Endothelial cell of umbilical vein (primary cell): ENCODE measurements around the gene DSE. TPM values are rescaled to one million over a fixed set of nuclear protein-coding genes. Genes with fewer than 3 reads are reported as not detected.

Experiments
- BruUV-seq: library from RNA; stranded (reverse); fragments of 400-500 nt; replicated peaks from 2 replicates; lab custom pipeline; 2021; lab: Mats Ljungman, UMichigan
- CTCF ChIA-PET: fragments of 300-600, 350-600 bp; sonication (Branson Sonifier 250); formaldehyde crosslinking; loops from one replicate; lab custom pipeline; 2021; ENCODE audit warnings: antibody characterized with exemption, inconsistent platforms; lab: Charles Lee
- POLR2A ChIA-PET: fragments of 300-600, 350-600 bp; sonication (Branson Sonifier 250); formaldehyde crosslinking; loops from one replicate; lab custom pipeline; 2021; ENCODE audit warnings: antibody characterized with exemption, inconsistent platforms; lab: Charles Lee
- DNase-seq: peaks from one replicate; pipeline ENCODE4 v3.0.0-alpha.2; 2011; ENCODE audit warnings: low read depth, low spot score
- FAIRE-seq: peaks from 2 replicates; lab custom pipeline; 2011; peaks lifted over from hg19 to GRCh38; lab: Jason Lieb, UNC
- H2AFZ ChIP-seq: 2 replicates; pipeline ENCODE4 v1.6.0; 2012; ENCODE audit warnings: low read depth, low read length, control low read depth, inconsistent platforms
- H3K27ac ChIP-seq: 2 replicates; pipeline ENCODE4 v1.5.1; 2011; ENCODE audit warnings: low read depth, mild to moderate bottlenecking, control low read depth, low read length, moderate library complexity; ENCODE audit not compliant: insufficient read depth
- H3K27me3 ChIP-seq, 2 experiments: 2 replicates each; pipeline versions ENCODE4 v1.6.0 to v1.6.1; 2011; ENCODE audit warnings: low read length in 2 of 2, mixed read lengths in 1 of 2; ENCODE audit not compliant: control insufficient read depth in 2 of 2, insufficient read depth in 2 of 2
- H3K36me3 ChIP-seq, 2 experiments: 2 replicates in 1 of 2; 3 replicates in 1 of 2; pipeline ENCODE4 v1.5.1; 2011; ENCODE audit warnings: low read length in 2 of 2, mild to moderate bottlenecking in 1 of 2, moderate library complexity in 1 of 2; ENCODE audit not compliant: control insufficient read depth in 2 of 2, insufficient read depth in 2 of 2; ENCODE audit errors: extremely low read depth in 1 of 2
- H3K4me1 ChIP-seq: 3 replicates; pipeline ENCODE4 v1.5.1; 2011; ENCODE audit warnings: mild to moderate bottlenecking, low read length; ENCODE audit not compliant: control insufficient read depth, insufficient read depth; ENCODE audit errors: extremely low read depth
- H3K4me2 ChIP-seq: 2 replicates; pipeline ENCODE4 v1.6.1; 2011; ENCODE audit warnings: low read length, control low read depth, mixed read lengths; ENCODE audit not compliant: insufficient read depth
- H3K4me3 ChIP-seq, 3 experiments: fragments of 200-600 bp in 1 of 3; sonication (generic), shearing (Covaris generic) in 1 of 3; replicated peaks in 1 of 3; 2 replicates each; pipeline ENCODE4 v1.5.1; 2011 to 2016; ENCODE audit warnings: control low read depth in 3 of 3, low read length in 3 of 3, mild to moderate bottlenecking in 2 of 3, inconsistent platforms in 1 of 3, low read depth in 1 of 3, moderate library complexity in 1 of 3; ENCODE audit not compliant: insufficient read depth in 1 of 3
- H3K79me2 ChIP-seq: 2 replicates; pipeline ENCODE4 v1.6.0; 2012; ENCODE audit warnings: low read length, inconsistent platforms; ENCODE audit not compliant: control insufficient read depth, insufficient read depth
- H3K9ac ChIP-seq: replicated peaks from 2 replicates; pipeline ENCODE3; 2011; ENCODE audit warnings: low read length, control low read depth; ENCODE audit not compliant: insufficient read depth; ENCODE audit errors: extremely low read depth
- H3K9me1 ChIP-seq: replicated peaks from 3 replicates; pipeline ENCODE4 v1.6.0; 2011; ENCODE audit warnings: mild to moderate bottlenecking, low read length; ENCODE audit not compliant: control insufficient read depth, insufficient read depth; ENCODE audit errors: extremely low read depth
- H3K9me3 ChIP-seq: replicated peaks from 2 replicates; pipeline ENCODE4 v1.5.1; 2012; ENCODE audit warnings: low read length, inconsistent platforms; ENCODE audit not compliant: control insufficient read depth, insufficient read depth
- H4K20me1 ChIP-seq: replicated peaks from 2 replicates; pipeline ENCODE3; 2011; ENCODE audit warnings: mild to moderate bottlenecking, low read length; ENCODE audit not compliant: control insufficient read depth, insufficient read depth; ENCODE audit errors: extremely low read depth
- EZH2 ChIP-seq: IDR thresholded peaks from 2 replicates; pipeline ENCODE4 v1.6.1; 2012; ENCODE audit warnings: borderline replicate concordance, low read depth, mild to moderate bottlenecking, moderate library complexity, low read length, inconsistent platforms; ENCODE audit not compliant: severe bottlenecking
- FOS ChIP-seq: IDR thresholded peaks from 2 replicates; pipeline ENCODE4 v1.6.1; 2011; ENCODE audit warnings: mild to moderate bottlenecking, low read length, moderate library complexity, borderline replicate concordance; ENCODE audit not compliant: insufficient read depth
- GATA2 ChIP-seq: IDR thresholded peaks from 2 replicates; pipeline ENCODE4 v1.7.0; 2011; ENCODE audit warnings: low read depth, mild to moderate bottlenecking, moderate library complexity, mixed read lengths, low read length; ENCODE audit not compliant: insufficient read length, insufficient read depth
- JUN ChIP-seq: IDR thresholded peaks from 2 replicates; pipeline ENCODE4 v1.6.1; 2011; ENCODE audit warnings: borderline replicate concordance, low read depth; ENCODE audit not compliant: insufficient read length, insufficient read depth
- MYC ChIP-seq: IDR thresholded peaks from one replicate; pipeline ENCODE4 v1.6.1; 2011; ENCODE audit warnings: mild to moderate bottlenecking, low read depth, low read length
- POLR2A ChIP-seq: IDR thresholded peaks from 2 replicates; pipeline ENCODE4 v1.6.1; 2012; ENCODE audit warnings: low read depth, mild to moderate bottlenecking, control low read depth, low read length
- POLR2AphosphoS5 ChIP-seq: IDR thresholded peaks from 2 replicates; pipeline ENCODE4 v1.6.1; 2012; ENCODE audit warnings: low read depth, mild to moderate bottlenecking, control low read depth, low read length, moderate library complexity; ENCODE audit not compliant: insufficient read depth
- dilution Hi-C: fragments of 300-500 bp; cut with MboI; formaldehyde crosslinking; loops from one replicate; pipeline ENCODE4 v1.15.0; 2019; ENCODE audit warnings: low sequenced_read_pairs; ENCODE audit not compliant: extremely low pct_ligation_motif_present
- intact Hi-C: fragments of 100-400 bp; cut with micrococcal nuclease; formaldehyde crosslinking; loops from one replicate; pipeline ENCODE4 v1.10.0; 2022
- polyA plus RNA-seq, 4 experiments: library from polyadenylated mRNA; depleted of rRNA in 3 of 4; stranded (reverse) in 3 of 4; unstranded in 1 of 4; fragments of >200 nt; gene quantifications; 2 replicates each; pipeline versions ENCODE4 v1.2.1 to v1.2.3, GENCODE V29; 2011 to 2012; ENCODE audit warnings: missing spikeins in 1 of 4
- total RNA-seq: library from RNA; stranded (reverse); gene quantifications from 2 replicates; pipeline ENCODE4 v1.2.3, GENCODE V29; 2021
- TF ChIP-seq, protein P1 (sequence below), 2 donors: IDR thresholded peaks; 1 replicate in 1 of 2; 2 replicates in 1 of 2; pipeline ENCODE4 v1.5.1; 2011; ENCODE audit warnings: low read length in 2 of 2, mild to moderate bottlenecking in 2 of 2, moderate library complexity in 2 of 2, control low read depth in 1 of 2, inconsistent platforms in 1 of 2, low read depth in 1 of 2; ENCODE audit not compliant: insufficient read depth in 1 of 2; ENCODE audit errors: extremely low read depth in 1 of 2
- TF ChIP-seq, protein P2 (sequence below): IDR thresholded peaks from 2 replicates; pipeline ENCODE4 v1.6.1; 2011; ENCODE audit not compliant: insufficient read depth, insufficient read length

The DSE gene
- total and polyA plus RNA-seq, 2 donors (not counting 3 experiments of a cell fraction or from before 2014, with no cell fraction given): 12.0 to 25.0 TPM

- Histone ChIP-seq H3K27me3 (no peaks in the 10 kb centered on the region), H3K79me2 (no peaks in the 10 kb centered on the region), H3K4me1 (no peaks in the 10 kb centered on the region), H3K9me1 (no peaks in the 10 kb centered on the region), H3K9me3 (no peaks in the 10 kb centered on the region), H3K4me3 (no peak overlapping the region), H4K20me1 (no peaks in the 10 kb centered on the region), H2AFZ (no peak overlapping the region), H3K4me2 (no peak overlapping the region), H3K9ac (no peak overlapping the region), H3K27ac (no peak overlapping the region), H3K36me3 (no peaks in the 10 kb centered on the region)
- DNase-seq (no peak), FAIRE-seq (peak; percentile 12)
- no TSS peak for BruUV-seq
- dilution Hi-C loops: no loop called here
- TF ChIP-seq POLR2AphosphoS5 (no peak), POLR2A (no peak), FOS (no peak), MYC (no peak), GATA2 (no peak), EZH2 (no peak), JUN (no peak)
- TF ChIP-seq, protein P1, sequence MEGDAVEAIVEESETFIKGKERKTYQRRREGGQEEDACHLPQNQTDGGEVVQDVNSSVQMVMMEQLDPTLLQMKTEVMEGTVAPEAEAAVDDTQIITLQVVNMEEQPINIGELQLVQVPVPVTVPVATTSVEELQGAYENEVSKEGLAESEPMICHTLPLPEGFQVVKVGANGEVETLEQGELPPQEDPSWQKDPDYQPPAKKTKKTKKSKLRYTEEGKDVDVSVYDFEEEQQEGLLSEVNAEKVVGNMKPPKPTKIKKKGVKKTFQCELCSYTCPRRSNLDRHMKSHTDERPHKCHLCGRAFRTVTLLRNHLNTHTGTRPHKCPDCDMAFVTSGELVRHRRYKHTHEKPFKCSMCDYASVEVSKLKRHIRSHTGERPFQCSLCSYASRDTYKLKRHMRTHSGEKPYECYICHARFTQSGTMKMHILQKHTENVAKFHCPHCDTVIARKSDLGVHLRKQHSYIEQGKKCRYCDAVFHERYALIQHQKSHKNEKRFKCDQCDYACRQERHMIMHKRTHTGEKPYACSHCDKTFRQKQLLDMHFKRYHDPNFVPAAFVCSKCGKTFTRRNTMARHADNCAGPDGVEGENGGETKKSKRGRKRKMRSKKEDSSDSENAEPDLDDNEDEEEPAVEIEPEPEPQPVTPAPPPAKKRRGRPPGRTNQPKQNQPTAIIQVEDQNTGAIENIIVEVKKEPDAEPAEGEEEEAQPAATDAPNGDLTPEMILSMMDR (IDR thresholded peaks at IDR 0.05; ENCODE audit: extremely low read depth in 1 of 2, insufficient read depth in 1 of 2, low read depth in 1 of 2, low read length in 2 of 2): no peak
- TF ChIP-seq, protein P2, sequence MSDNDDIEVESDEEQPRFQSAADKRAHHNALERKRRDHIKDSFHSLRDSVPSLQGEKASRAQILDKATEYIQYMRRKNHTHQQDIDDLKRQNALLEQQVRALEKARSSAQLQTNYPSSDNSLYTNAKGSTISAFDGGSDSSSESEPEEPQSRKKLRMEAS: no peak
- POLR2A ChIA-PET: no interaction called here
- CTCF ChIA-PET: no interaction called here
- intact Hi-C loops: no loop called here
Measured at GRCh38 chr6:116351101-116351500, 19.6 kb upstream of the DSE start.
